Breast epithelium (tissue), 3 donors: ENCODE results near the gene NRROS.

ENCODE experiments used
- CTCF ChIP-seq, 3 donors: fragments of 450-650 bp; IDR thresholded peaks; one replicate each; pipeline ENCODE4 v1.5.1; 2016 to 2017; ENCODE audit warnings: antibody characterized with exemption in 3 of 3, mild to moderate bottlenecking in 3 of 3, moderate library complexity in 3 of 3
- POLR2A ChIP-seq: fragments of 450-650 bp; IDR thresholded peaks from one replicate; pipeline ENCODE4 v1.6.1; 2016; ENCODE audit warnings: antibody characterized with exemption, mild to moderate bottlenecking, moderate library complexity
- POLR2AphosphoS5 ChIP-seq, 3 donors: sonication (generic); formaldehyde crosslinking; IDR thresholded peaks; one replicate each; pipeline ENCODE4 v1.6.1; 2017; ENCODE audit warnings: antibody characterized with exemption in 3 of 3

GRCh38 chr3:196609805-196610515 lies 29.5 kb upstream of the NRROS start:
- TF ChIP-seq CTCF (IDR thresholded peaks at IDR 0.05), result no peak
- TF ChIP-seq POLR2AphosphoS5 (IDR thresholded peaks at IDR 0.05), result no peak
- TF ChIP-seq POLR2A, result no peak
